GM12864 (cell line): Measurements from ENCODE around the gene CRMP1.

Experiments
- DNase-seq: peaks from one replicate; pipeline ENCODE4 v3.0.0-alpha.2; 2011; ENCODE audit warnings: low read depth
- H3K4me3 ChIP-seq: 2 replicates; pipeline ENCODE4 v1.5.1; 2011; ENCODE audit warnings: mild to moderate bottlenecking, low read depth, low read length, control low read depth
- TF ChIP-seq, protein P1 (sequence below): IDR thresholded peaks from 2 replicates; pipeline ENCODE4 v1.5.1; 2011; ENCODE audit warnings: low read depth, mild to moderate bottlenecking, moderate library complexity, low read length, control low read depth, inconsistent platforms; ENCODE audit errors: missing control alignments

CRMP1 gene

DNA sequence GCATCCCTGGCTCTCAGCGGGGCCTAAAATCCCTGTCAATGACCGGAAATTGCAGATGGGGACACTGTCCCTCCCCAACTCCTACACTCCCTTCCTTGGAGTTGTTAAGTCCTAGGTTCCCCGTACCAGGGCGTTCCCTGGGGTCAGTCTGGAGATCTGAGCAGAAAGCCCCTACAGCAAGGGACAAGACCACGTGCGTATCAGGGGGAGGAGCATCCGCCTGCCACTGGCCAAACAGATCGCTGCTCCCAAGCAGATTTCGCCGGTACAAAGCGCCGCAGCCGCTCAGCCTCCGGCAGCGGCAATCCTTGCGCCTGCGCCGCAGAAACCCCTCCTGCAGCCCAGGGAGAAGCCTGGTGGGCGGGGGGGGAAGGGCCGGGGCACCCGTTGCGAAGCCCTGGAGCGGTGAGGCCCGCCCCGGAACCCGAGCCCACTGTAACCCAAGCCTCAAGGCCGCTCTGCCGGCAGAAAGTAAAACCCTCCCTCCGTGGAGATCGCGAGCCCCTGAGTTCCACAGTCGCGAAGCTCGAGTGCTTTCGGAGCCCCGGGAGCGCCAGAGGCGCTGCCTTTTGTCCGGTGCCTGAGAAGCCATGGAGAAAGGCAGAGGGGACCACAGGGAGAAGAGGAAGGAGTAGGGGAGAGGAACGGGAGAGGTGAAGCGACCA, 2.7 kb downstream of the CRMP1 start:
- DNase-seq: no peak
- no peak overlapping the region for H3K4me3 ChIP-seq
- TF ChIP-seq, protein P1, sequence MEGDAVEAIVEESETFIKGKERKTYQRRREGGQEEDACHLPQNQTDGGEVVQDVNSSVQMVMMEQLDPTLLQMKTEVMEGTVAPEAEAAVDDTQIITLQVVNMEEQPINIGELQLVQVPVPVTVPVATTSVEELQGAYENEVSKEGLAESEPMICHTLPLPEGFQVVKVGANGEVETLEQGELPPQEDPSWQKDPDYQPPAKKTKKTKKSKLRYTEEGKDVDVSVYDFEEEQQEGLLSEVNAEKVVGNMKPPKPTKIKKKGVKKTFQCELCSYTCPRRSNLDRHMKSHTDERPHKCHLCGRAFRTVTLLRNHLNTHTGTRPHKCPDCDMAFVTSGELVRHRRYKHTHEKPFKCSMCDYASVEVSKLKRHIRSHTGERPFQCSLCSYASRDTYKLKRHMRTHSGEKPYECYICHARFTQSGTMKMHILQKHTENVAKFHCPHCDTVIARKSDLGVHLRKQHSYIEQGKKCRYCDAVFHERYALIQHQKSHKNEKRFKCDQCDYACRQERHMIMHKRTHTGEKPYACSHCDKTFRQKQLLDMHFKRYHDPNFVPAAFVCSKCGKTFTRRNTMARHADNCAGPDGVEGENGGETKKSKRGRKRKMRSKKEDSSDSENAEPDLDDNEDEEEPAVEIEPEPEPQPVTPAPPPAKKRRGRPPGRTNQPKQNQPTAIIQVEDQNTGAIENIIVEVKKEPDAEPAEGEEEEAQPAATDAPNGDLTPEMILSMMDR: no peak

DNA sequence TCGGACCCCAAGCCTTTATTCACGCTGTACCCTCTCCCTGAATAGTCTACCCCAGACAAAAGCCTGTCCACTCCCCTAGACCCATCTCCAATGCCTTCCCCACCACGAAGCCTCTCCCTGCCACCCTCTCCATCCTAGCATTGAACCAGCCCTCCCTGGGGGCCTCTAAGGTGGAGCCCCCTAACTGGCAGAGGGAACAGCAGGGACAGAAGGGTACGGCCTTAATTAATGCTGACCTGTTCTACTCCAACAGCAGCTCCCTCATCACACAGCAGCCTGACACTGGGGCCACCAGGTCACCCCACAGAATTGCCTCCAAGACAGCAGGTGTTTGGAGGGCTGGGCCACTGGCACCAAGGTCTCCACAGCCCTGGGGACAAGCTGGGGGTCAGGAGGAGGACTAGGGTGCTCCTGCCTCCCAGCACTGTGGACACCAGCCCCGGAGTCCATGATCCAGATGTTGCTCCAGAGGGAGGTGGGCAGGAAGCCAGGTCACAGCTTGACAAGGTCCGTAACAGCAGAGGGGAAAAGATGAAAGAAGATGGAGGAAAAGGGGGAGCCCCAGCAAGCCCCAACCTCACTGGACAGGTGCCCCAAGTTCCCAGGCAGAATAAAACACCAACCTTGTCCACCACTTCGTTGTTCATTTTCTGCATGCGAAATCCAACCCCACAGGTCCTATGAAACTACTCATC, 3.7 kb downstream of the CRMP1 start:
- TF ChIP-seq, protein P1: no peak
- no peak for DNase-seq
- H3K4me3 ChIP-seq: no peak overlapping the region

DNA sequence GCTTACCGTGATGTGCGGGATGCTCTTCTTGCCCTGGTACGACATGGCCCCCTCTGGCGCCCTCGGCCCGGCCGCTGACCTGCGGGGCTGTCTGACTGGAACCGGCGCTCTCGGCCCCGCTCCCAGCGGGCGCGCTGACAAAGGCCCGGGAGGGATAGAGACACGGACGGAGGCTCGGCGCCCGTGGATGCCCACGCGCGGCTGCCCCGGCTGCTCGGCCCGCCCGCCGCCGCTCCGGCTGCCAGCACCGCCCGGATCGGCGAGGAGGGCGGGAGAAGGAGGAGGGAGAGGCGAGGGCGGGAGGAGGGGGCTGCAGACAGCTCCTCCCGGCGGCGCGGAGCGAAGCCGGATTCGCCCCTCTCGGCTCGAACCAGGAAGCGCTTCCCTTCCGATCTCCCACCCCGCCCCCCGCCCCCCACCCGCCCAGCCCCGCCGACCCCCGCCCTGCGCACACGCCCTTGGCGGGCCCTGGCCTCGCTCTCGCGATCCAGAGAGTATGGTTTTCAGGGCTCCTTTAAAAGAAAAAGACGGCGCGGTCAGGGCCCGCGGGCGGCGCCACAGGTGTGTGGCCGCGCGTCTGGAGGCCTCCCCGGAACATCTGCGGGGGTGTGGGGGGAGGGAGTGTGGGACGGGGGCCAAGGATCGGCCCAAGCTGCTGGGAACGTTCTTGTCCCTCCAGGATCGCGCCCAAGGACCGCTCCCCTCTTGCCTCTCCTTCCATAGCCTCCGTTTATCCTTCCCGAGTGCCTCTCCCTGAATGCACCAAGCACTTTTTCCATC, 4.5 kb downstream of the CRMP1 start:
- TF ChIP-seq, protein P1: no peak
- DNase-seq: no peak

DNA sequence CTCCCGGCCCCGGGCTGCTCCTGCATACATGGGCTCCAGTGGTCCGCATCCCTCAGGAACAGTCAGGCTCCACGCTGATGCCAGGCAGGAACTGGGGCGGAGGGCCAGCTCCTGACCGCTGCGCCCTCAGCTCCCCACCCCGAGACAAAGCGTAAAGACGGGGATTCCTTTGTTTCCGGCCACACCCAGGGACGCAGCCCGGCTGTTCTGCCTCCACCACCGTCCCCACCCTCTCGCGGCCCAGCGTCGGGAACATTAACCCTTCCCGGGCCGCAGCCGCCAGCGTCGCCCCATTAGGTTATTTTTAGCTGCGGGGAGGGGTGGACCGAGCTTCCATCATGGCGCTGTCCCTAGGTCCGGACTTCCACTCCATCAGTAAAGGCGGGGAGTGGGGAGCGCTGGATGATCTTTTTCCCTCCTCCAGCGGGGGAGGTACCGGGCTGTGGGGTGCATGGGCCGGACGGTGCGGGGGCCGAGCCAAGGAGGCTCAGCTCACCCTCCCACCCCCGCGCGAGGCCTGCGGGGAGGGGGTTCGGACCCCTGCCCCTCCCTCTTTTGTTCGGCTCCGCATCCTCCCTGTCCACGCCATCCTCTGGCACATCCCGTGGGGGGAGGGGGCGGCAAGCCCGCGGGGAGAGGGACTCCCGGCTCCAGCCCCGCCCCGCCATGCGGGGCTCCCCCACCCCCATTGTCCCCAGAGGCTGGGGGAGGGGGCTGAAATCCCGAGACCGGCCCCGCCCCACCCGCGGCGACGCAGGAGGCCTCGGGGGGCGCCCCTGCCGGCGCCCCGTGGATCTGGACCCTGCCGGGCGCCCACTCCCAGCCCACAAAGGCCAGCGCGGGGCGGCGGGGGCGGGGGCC, 5.3 kb downstream of the CRMP1 start:
- TF ChIP-seq, protein P1: no peak
- no peak overlapping the region for H3K4me3 ChIP-seq
- DNase-seq: no peak

More for the DNA sequence above, 4.5 kb downstream of the CRMP1 start:
- H3K4me3 ChIP-seq: no peak overlapping the region

DNA sequence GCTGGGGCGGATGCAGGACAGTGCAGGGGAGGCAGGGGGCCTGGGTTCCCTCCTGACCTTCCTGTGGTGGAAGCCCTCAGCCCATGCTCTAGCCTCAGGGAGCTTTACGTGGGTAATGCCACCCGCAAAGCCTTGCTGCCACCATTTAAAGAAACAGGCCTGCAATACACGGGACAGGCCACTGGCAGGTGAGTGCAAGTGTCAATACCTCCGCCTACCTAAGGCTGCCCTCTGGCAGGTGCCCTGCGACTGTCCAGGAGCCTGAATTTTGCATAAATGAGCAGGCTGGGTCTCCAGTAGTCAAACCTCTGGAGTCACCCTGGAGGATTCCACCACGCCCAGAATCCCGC, 5.9 kb downstream of the CRMP1 start:
- no peak overlapping the region for H3K4me3 ChIP-seq
- no peak for DNase-seq
- TF ChIP-seq, protein P1: no peak

DNA sequence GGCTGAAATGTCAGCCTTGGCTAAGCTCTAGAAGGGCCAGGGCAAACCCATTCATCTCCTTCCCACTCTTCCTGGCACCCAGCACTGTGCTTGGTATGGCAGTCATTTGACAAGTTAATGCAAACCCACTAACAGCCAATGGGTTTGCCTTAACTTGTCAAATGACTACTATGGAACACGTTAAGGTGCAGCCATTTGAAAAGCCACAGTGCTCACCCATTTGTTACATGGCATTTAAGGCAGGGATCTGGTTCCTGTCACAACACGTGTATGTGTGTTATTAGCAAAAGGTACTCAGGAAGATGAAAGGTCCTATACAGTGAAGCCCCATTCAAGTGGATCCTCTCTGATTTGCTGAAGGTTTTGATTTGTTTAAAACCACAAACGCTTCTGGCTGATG, 7.2 kb downstream of the CRMP1 start:
- TF ChIP-seq, protein P1: no peak
- DNase-seq: no peak
- no peak overlapping the region for H3K4me3 ChIP-seq
